CD8-positive, alpha-beta memory T cell (primary cell): ENCODE data around the gene ATP8B1. TPM values are rescaled to one million over a fixed set of nuclear protein-coding genes. Genes with fewer than 3 reads are reported as not detected.

Experiments used
- CTCF ChIA-PET: fragments of 350-600 bp; sonication (Branson Sonifier 250); formaldehyde crosslinking; loops from one replicate; lab custom pipeline; 2021; ENCODE audit warnings: antibody characterized with exemption; lab: Charles Lee
- POLR2A ChIA-PET: fragments of 350-600 bp; sonication (Branson Sonifier 250); formaldehyde crosslinking; loops from one replicate; lab custom pipeline; 2021; ENCODE audit warnings: antibody characterized with exemption; lab: Charles Lee
- DNase-seq, 5 donors: peaks; one replicate each; pipeline versions ENCODE4 v3.0.0 to v3.0.0-alpha.2; 2020 to 2022; ENCODE audit warnings: mixed read lengths in 1 of 5
- H3K27ac ChIP-seq: one replicate; pipeline ENCODE4 v1.7.0; 2013; ENCODE audit warnings: low read depth, mild to moderate bottlenecking, low read length, moderate library complexity
- H3K27me3 ChIP-seq: 2 replicates; pipeline ENCODE4 v1.7.0; 2013; ENCODE audit warnings: low read length, mild to moderate bottlenecking; ENCODE audit not compliant: insufficient read depth, poor library complexity, severe bottlenecking
- H3K36me3 ChIP-seq: 2 replicates; pipeline ENCODE4 v1.7.0; 2013; ENCODE audit warnings: mild to moderate bottlenecking, low read length, moderate library complexity; ENCODE audit not compliant: insufficient read depth
- H3K4me1 ChIP-seq: 2 replicates; pipeline ENCODE4 v1.7.0; 2013; ENCODE audit warnings: mild to moderate bottlenecking, low read length, moderate library complexity; ENCODE audit not compliant: insufficient read depth
- H3K4me3 ChIP-seq: 2 replicates; pipeline ENCODE4 v1.7.0; 2013; ENCODE audit warnings: mild to moderate bottlenecking, low read length
- H3K9me3 ChIP-seq: 2 replicates; pipeline ENCODE4 v1.7.0; 2013; ENCODE audit warnings: mild to moderate bottlenecking, low read length
- H3K27ac Mint-ChIP-seq, 8 donors: one replicate each; pipeline ENCODE4 v1.8.0; 2020 to 2021; ENCODE audit warnings: mixed read lengths in 8 of 8, mild to moderate bottlenecking in 6 of 8, inconsistent platforms in 3 of 8, moderate library complexity in 3 of 8
- H3K27me3 Mint-ChIP-seq, 2 donors: one replicate each; pipeline ENCODE4 v1.8.0; 2020 to 2021; ENCODE audit warnings: mixed read lengths in 2 of 2, mild to moderate bottlenecking in 1 of 2, moderate library complexity in 1 of 2
- H3K36me3 Mint-ChIP-seq, 3 donors: one replicate each; pipeline ENCODE4 v1.8.0; 2020 to 2021; ENCODE audit warnings: mixed read lengths in 3 of 3, inconsistent platforms in 1 of 3, mild to moderate bottlenecking in 1 of 3
- H3K4me1 Mint-ChIP-seq, 3 donors: one replicate each; pipeline ENCODE4 v1.8.0; 2020 to 2021; ENCODE audit warnings: mixed read lengths in 3 of 3, inconsistent platforms in 1 of 3, mild to moderate bottlenecking in 1 of 3
- H3K4me3 Mint-ChIP-seq, 7 donors: one replicate each; pipeline ENCODE4 v1.8.0; 2020 to 2021; ENCODE audit warnings: mixed read lengths in 7 of 7, mild to moderate bottlenecking in 6 of 7, moderate library complexity in 4 of 7, inconsistent platforms in 2 of 7
- H3K9me3 Mint-ChIP-seq, 5 donors: one replicate each; pipeline ENCODE4 v1.8.0; 2020 to 2022; ENCODE audit warnings: mixed read lengths in 5 of 5, mild to moderate bottlenecking in 3 of 5, moderate library complexity in 2 of 5, inconsistent platforms in 1 of 5
- polyA plus RNA-seq: library from polyadenylated mRNA; unstranded; fragments of 300-500 nt; fragmentation: Illumina TruSeq; gene quantifications from one replicate; pipeline ENCODE4 v1.2.3, GENCODE V29; 2021
- total RNA-seq, 2 experiments: library from RNA; stranded (reverse); gene quantifications; one replicate each; pipeline ENCODE4 v1.2.3, GENCODE V29; 2021

Gene ATP8B1
- total and polyA plus RNA-seq, 3 experiments from 2014 or later = not detected

DNA sequence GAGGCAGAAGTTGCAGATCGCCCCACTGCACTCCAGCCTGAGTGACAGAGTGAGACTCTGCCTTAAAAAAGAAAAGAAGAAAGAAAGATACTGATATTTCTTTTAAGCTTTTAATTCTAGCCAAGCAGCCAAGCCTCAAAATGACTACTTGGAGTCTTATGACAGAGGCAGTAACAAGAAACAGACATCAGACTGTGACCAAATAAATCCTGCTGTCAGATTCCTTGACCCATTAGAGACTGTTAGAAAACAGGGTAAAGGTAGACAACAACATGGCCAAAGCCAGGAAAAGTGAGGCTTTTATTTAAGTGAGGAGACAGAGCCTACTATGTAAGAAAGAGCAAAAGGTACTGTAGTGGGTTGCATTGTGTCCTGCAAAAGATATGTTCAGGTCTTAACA is 98.1 kb downstream of the ATP8B1 start:
- H3K4me3 Mint-ChIP-seq = no peak overlapping the region
- DNase-seq = no peak

DNA sequence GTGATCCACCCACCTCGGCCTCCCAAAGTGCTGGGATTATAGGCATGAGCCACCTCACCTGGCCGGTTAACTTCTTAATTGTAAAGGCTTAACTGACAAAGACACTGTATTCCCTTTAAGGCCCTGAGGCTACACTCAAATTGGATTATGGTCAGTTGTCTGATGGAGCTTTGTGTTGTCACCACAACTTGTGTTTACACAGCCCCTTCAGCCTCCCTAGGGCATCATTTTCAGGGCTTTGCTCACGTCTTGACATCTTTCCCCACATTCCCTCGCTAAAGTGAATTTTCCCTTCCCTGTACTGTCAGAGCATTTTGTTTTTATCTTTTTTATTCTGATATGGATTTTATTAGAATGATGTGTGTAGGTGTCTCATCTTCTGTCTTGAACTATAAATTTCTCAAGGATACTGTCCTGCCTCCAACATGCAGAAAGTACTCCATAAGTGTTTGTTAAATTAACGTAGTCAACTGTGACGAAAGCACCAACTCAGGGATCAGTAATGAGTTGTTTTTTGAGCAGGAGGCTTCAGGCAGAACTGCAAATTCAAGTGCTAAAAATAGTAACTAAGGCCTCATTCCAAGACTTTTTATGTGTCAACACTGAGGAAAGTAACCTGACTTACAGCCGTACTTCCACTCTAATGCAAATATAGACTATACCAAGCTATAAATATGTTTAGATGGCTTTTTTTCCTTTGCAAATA is 104.4 kb downstream of the ATP8B1 start:
- Histone ChIP-seq H3K36me3 (no peaks in the 10 kb centered on the region), H3K4me1 (no peaks in the 10 kb centered on the region), H3K27ac (no peak overlapping the region), H3K4me3 (no peak overlapping the region), H3K9me3 (no peaks in the 10 kb centered on the region), H3K27me3 (no peaks in the 10 kb centered on the region)
- H3K27ac Mint-ChIP-seq = no peak overlapping the region
- ChIA-PET CTCF (no interaction called here), POLR2A (no interaction called here)
- H3K4me3 Mint-ChIP-seq = no peak overlapping the region
- H3K27me3 Mint-ChIP-seq = no peaks in the 10 kb centered on the region
- peaks cover 2 to 41% (median 3%) of the 10 kb centered on the region in 3 donors for H3K36me3 Mint-ChIP-seq
- H3K9me3 Mint-ChIP-seq = peaks cover 0 to 29% (median 3%) of the 10 kb centered on the region in 5 donors
- no peak for DNase-seq
- peaks cover 0 to 4% (median 3%) of the 10 kb centered on the region in 3 donors for H3K4me1 Mint-ChIP-seq

More for the DNA sequence above, 98.1 kb downstream of the ATP8B1 start:
- ChIA-PET POLR2A (no interaction called here), CTCF (no interaction called here)
- Mint-ChIP-seq H3K27me3 (no peaks in the 10 kb centered on the region), H3K4me1 (peaks cover 3 to 9% (median 4%) of the 10 kb centered on the region in 3 donors), H3K36me3 (peaks cover 0 to 41% (median 6%) of the 10 kb centered on the region in 3 donors), H3K27ac (no peak overlapping the region), H3K9me3 (peaks cover 0 to 70% (median 26%) of the 10 kb centered on the region in 5 donors)
- Histone ChIP-seq H3K9me3 (no peaks in the 10 kb centered on the region), H3K4me1 (no peaks in the 10 kb centered on the region), H3K36me3 (no peaks in the 10 kb centered on the region), H3K27ac (no peak overlapping the region), H3K27me3 (no peaks in the 10 kb centered on the region), H3K4me3 (no peak overlapping the region)

DNA sequence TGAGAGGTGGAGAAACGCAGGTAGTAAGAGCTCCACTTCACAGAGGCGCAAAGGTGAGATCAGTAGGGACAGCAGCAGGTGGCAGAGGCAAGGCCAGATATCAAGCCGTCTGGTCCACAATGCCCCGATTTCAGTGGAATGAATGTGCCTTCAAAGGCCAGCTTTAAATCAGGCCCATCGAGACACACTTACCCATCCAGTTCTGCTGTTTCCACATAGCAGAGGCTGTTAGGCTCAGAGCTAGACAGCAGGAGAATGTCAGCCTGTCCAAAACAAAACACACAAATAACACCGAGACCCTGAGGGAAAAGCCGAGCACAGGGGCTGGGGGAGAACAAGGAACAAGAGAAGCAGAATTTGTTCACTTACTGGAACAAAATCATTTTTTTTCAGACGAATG is 105.7 kb downstream of the ATP8B1 start:
- H3K9me3 Mint-ChIP-seq = peaks cover 0 to 19% (median 0%) of the 10 kb centered on the region in 5 donors
- peaks cover 0 to 4% (median 3%) of the 10 kb centered on the region in 3 donors for H3K4me1 Mint-ChIP-seq
- Histone ChIP-seq H3K27ac (no peak overlapping the region), H3K4me3 (no peak overlapping the region), H3K36me3 (no peaks in the 10 kb centered on the region), H3K27me3 (no peaks in the 10 kb centered on the region), H3K9me3 (no peaks in the 10 kb centered on the region), H3K4me1 (no peaks in the 10 kb centered on the region)
- peak overlapping the region in 1 of 8 donors; percentile 50 for H3K27ac Mint-ChIP-seq
- ChIA-PET CTCF (no interaction called here), POLR2A (no interaction called here)
- DNase-seq = no peak
- peak overlapping the region in 1 of 7 donors; percentile 44 for H3K4me3 Mint-ChIP-seq
- peaks cover 0 to 37% (median 3%) of the 10 kb centered on the region in 3 donors for H3K36me3 Mint-ChIP-seq
- H3K27me3 Mint-ChIP-seq = no peaks in the 10 kb centered on the region

DNA sequence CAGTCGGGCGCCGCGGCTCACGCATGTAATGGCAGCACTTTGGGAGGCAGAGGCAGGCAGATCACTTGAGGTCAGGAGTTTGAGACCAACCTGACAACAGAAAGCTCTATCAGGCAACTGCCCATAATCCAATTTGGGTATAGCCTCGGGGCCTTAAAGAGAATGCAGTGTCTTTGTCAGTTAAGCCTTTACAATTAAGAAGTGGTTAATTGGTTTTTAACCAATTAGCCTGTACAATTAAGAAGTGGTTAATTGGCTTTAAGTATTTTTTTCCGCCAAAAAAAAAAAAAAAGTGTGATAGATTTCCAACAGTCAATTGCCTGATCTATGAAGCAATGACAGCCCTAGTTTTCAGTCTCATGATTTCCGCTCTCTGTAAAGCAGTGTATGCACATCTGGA is 106.8 kb downstream of the ATP8B1 start:
- Mint-ChIP-seq H3K27ac (no peak overlapping the region), H3K27me3 (no peaks in the 10 kb centered on the region), H3K36me3 (peaks cover 0 to 34% (median 3%) of the 10 kb centered on the region in 3 donors), H3K4me3 (no peak overlapping the region), H3K9me3 (peaks cover 0 to 20% (median 0%) of the 10 kb centered on the region in 5 donors), H3K4me1 (peaks cover 0 to 4% (median 4%) of the 10 kb centered on the region in 3 donors)
- CTCF ChIA-PET = no interaction called here
- Histone ChIP-seq H3K36me3 (no peaks in the 10 kb centered on the region), H3K9me3 (no peaks in the 10 kb centered on the region), H3K27me3 (no peaks in the 10 kb centered on the region), H3K4me3 (no peak overlapping the region), H3K27ac (no peak overlapping the region), H3K4me1 (no peaks in the 10 kb centered on the region)
- POLR2A ChIA-PET = no interaction called here
- no peak for DNase-seq

DNA sequence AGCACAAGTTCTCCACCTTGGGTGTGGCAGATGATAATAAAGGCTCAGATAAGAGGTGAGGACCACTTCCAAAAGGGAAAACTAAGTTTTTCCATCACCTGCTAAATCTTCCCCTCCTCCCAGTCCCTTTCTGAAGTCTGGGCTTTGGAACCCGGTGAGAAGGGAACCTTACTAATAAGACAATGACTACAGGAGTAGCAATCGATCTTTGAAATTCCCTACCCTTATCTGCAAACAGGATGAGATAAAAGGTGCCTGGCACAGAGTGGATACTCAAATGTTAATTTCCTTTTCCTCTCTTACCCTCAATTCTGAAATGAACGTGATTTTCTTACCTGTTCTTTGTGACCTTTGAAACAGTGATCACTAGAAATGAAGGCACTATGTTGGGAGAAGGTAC is 111.8 kb downstream of the ATP8B1 start:
- Histone ChIP-seq H3K27ac (no peak overlapping the region), H3K9me3 (no peaks in the 10 kb centered on the region), H3K4me1 (no peaks in the 10 kb centered on the region), H3K4me3 (no peak overlapping the region), H3K27me3 (no peaks in the 10 kb centered on the region), H3K36me3 (no peaks in the 10 kb centered on the region)
- Mint-ChIP-seq H3K9me3 (peaks cover 0 to 23% (median 4%) of the 10 kb centered on the region in 5 donors), H3K27ac (no peak overlapping the region), H3K27me3 (no peaks in the 10 kb centered on the region), H3K36me3 (peaks cover 7 to 35% (median 12%) of the 10 kb centered on the region in 3 donors), H3K4me1 (peaks cover 0 to 15% (median 11%) of the 10 kb centered on the region in 3 donors), H3K4me3 (no peak overlapping the region)
- ChIA-PET POLR2A (no interaction called here), CTCF (no interaction called here)
- DNase-seq = no peak

DNA sequence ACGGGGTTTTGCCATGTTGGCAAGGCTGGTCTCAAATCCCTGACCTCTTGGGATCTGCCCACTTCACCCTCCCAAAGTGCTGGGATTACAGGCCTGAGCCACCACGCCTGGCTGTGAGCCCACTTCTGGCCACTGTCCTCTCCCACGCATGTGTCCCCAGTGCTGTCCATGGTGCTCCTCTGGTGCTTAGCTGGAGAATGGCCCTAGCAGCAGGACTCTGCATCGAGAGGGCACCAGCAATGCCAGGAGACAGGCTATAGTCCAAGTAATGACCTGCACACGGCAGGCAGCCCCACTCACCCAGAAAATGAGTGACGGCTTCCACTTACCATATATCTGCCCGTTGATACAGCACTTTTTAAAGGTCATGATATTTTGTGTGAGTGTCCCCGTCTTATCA is 115.1 kb downstream of the ATP8B1 start:
- POLR2A ChIA-PET = no interaction called here
- Histone ChIP-seq H3K4me1 (no peaks in the 10 kb centered on the region), H3K36me3 (no peaks in the 10 kb centered on the region), H3K9me3 (no peaks in the 10 kb centered on the region), H3K27ac (no peak overlapping the region), H3K4me3 (no peak overlapping the region), H3K27me3 (no peaks in the 10 kb centered on the region)
- Mint-ChIP-seq H3K9me3 (peaks cover 0 to 26% (median 4%) of the 10 kb centered on the region in 5 donors), H3K27ac (no peak overlapping the region), H3K36me3 (peaks cover 9 to 43% (median 14%) of the 10 kb centered on the region in 3 donors), H3K4me3 (no peak overlapping the region), H3K4me1 (peaks cover 4 to 14% (median 11%) of the 10 kb centered on the region in 3 donors), H3K27me3 (no peaks in the 10 kb centered on the region)
- CTCF ChIA-PET = no interaction called here
- no peak for DNase-seq

DNA sequence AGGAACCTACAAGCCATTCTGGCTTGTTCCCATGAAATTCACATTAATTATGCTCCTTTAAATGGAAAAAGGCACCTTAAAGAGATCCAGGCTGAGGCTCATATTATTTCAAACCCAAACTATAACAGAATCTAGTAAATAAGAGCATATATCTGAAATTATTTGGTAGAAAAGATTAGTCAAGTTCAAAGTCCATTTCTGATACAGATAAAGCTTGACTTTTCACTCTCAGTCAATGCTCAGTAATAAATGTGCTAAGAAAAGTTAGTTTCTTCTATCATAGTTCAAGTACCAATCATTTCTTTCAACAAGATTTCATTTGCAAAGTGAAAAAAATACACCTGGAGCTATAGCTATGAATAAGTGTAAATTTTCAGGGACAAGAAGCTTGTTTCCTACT is 119.6 kb downstream of the ATP8B1 start:
- no peak for DNase-seq
- Histone ChIP-seq H3K4me3 (no peak overlapping the region), H3K27ac (no peak overlapping the region), H3K9me3 (no peaks in the 10 kb centered on the region), H3K36me3 (no peaks in the 10 kb centered on the region), H3K27me3 (no peaks in the 10 kb centered on the region), H3K4me1 (no peaks in the 10 kb centered on the region)
- no peak overlapping the region for H3K4me3 Mint-ChIP-seq
- H3K27ac Mint-ChIP-seq = no peak overlapping the region
- H3K4me1 Mint-ChIP-seq = peaks cover 10 to 16% (median 13%) of the 10 kb centered on the region in 3 donors
- peaks cover 0 to 17% (median 4%) of the 10 kb centered on the region in 5 donors for H3K9me3 Mint-ChIP-seq
- peaks cover 13 to 41% (median 16%) of the 10 kb centered on the region in 3 donors for H3K36me3 Mint-ChIP-seq
- ChIA-PET CTCF (interaction anchor here (1.4 kb wide), 1 partner anchor 13 kb away, joined by 4 read pairs; no protein-coding TSS in a partner anchor), POLR2A (no interaction called here)
- H3K27me3 Mint-ChIP-seq = no peaks in the 10 kb centered on the region
